ENCODE results near the gene CNGA3.

Gene CNGA3

GRCh38 chr2:98393354-98393753 lies 47.1 kb downstream of the CNGA3 start (continued):
- TF ChIP-seq ZNF560 (tag by site-specific recombination; IDR thresholded peaks at IDR 0.05; ENCODE audit: borderline replicate concordance) (no peak), GLIS2 (tag by site-specific recombination; IDR thresholded peaks at IDR 0.05) (no peak), GLI2 (tag by site-specific recombination; IDR thresholded peaks at IDR 0.05; ENCODE audit: borderline replicate concordance, low read depth) (no peak), TSHZ1 (tag by site-specific recombination; IDR thresholded peaks at IDR 0.05; ENCODE audit: borderline replicate concordance) (no peak), ZBTB6 (tag by site-specific recombination; IDR thresholded peaks at IDR 0.05) (no peak), ZNF555 (tag by site-specific recombination; conservative IDR thresholded peaks at IDR 0.05) (no peak)

GRCh38 chr2:98394595-98395153 lies 48.4 kb downstream of the CNGA3 start:
- Histone ChIP-seq H3K4me1 (ENCODE audit: control insufficient read depth, insufficient read depth, low read length) (no peaks in the 10 kb centered on the region), H3K27ac (ENCODE audit: extremely low read depth, low read depth, low read length) (no peak overlapping the region), H3K4me3 (ENCODE audit: low read depth, low read length) (no peak overlapping the region), H3K9me3 (ENCODE audit: control insufficient read depth, insufficient read depth, low read depth, low read length) (no peaks in the 10 kb centered on the region), H3K36me3 (ENCODE audit: control insufficient read depth in 2 of 2, insufficient read depth in 1 of 2, low read length in 2 of 2) (no peaks in the 10 kb centered on the region)
- CTCF ChIA-PET: no interaction called here
- POLR2A ChIA-PET: no interaction called here
- TF ChIP-seq ZFP37 (tag by site-specific recombination; IDR thresholded peaks at IDR 0.05): no peak
- no peak for TF ChIP-seq ZNF366 (tag by site-specific recombination; conservative IDR thresholded peaks at IDR 0.05)
- no peak for TF ChIP-seq ZNF121 (tag by site-specific recombination; IDR thresholded peaks at IDR 0.05)

GRCh38 chr2:98395977-98396376 lies 49.7 kb downstream of the CNGA3 start:
- POLR2A ChIA-PET: no interaction called here
- TF ChIP-seq ZNF792 (tag by site-specific recombination; IDR thresholded peaks at IDR 0.05): no peak
- TF ChIP-seq ZNF266 (tag by site-specific recombination; IDR thresholded peaks at IDR 0.05; ENCODE audit: low read depth): no peak
- Histone ChIP-seq H3K27ac (ENCODE audit: extremely low read depth, low read depth, low read length) (no peak overlapping the region), H3K36me3 (ENCODE audit: control insufficient read depth in 2 of 2, insufficient read depth in 1 of 2, low read length in 2 of 2) (no peaks in the 10 kb centered on the region), H3K4me3 (ENCODE audit: low read depth, low read length) (no peak overlapping the region), H3K4me1 (ENCODE audit: control insufficient read depth, insufficient read depth, low read length) (no peaks in the 10 kb centered on the region), H3K9me3 (ENCODE audit: control insufficient read depth, insufficient read depth, low read depth, low read length) (no peaks in the 10 kb centered on the region)
- CTCF ChIA-PET: interaction anchor here (0.7 kb wide), 1 partner anchor 206 kb away, joined by 3 read pairs; no protein-coding TSS in a partner anchor

- POLR2A ChIA-PET: interaction anchor here (0.5 kb wide), 1 partner anchor 166 kb away, joined by 3 read pairs; no protein-coding TSS in a partner anchor
- CTCF ChIA-PET: interaction anchor here (0.7 kb wide), 1 partner anchor 205 kb away, joined by 3 read pairs; no protein-coding TSS in a partner anchor
- H3K27ac ChIP-seq (ENCODE audit: extremely low read depth, low read depth, low read length): no peak overlapping the region
- no peak for TF ChIP-seq ZNF280C (tag by site-specific recombination; IDR thresholded peaks at IDR 0.05)
- TF ChIP-seq ZBTB7A (tag by site-specific recombination; IDR thresholded peaks at IDR 0.05; ENCODE audit: low read depth): no peak
- TF ChIP-seq ZSCAN5A (tag by site-specific recombination; IDR thresholded peaks at IDR 0.05): no peak
- TF ChIP-seq ZNF174 (tag by site-specific recombination; IDR thresholded peaks at IDR 0.05): no peak
- TF ChIP-seq ZNF121 (tag by site-specific recombination; IDR thresholded peaks at IDR 0.05): no peak
- TF ChIP-seq ZNF645 (tag by site-specific recombination; IDR thresholded peaks at IDR 0.05): no peak
- no peak for TF ChIP-seq GLIS2 (tag by site-specific recombination; IDR thresholded peaks at IDR 0.05)
- TF ChIP-seq GLIS1 (tag by site-specific recombination; IDR thresholded peaks at IDR 0.05): no peak
- TF ChIP-seq ZNF473 (tag by site-specific recombination; IDR thresholded peaks at IDR 0.05): no peak
- no peak for TF ChIP-seq ZNF585B (tag by site-specific recombination; IDR thresholded peaks at IDR 0.05)
These were observed 50.6 kb downstream of the CNGA3 start for GRCh38 chr2:98396745-98397355.

More at GRCh38 chr2:98396745-98397355, 50.6 kb downstream of the CNGA3 start:
- Histone ChIP-seq H3K36me3 (ENCODE audit: control insufficient read depth in 2 of 2, insufficient read depth in 1 of 2, low read length in 2 of 2) (no peaks in the 10 kb centered on the region), H3K4me3 (ENCODE audit: low read depth, low read length) (no peak overlapping the region), H3K4me1 (ENCODE audit: control insufficient read depth, insufficient read depth, low read length) (no peaks in the 10 kb centered on the region), H3K9me3 (ENCODE audit: control insufficient read depth, insufficient read depth, low read depth, low read length) (no peaks in the 10 kb centered on the region)
